Neuronal stem cell (in vitro differentiated cells): Measurements from ENCODE around the gene PKMYT1.
A peak's percentile ranks its signal among the peaks of the same experiment; 100 is the strongest.

Experiments
- DNase-seq: peaks from one replicate; pipeline ENCODE4 v3.0.0-alpha.2; 2013; ENCODE audit warnings: low spot score
- H2AFZ ChIP-seq: one replicate; pipeline ENCODE4 v1.6.1; 2013; ENCODE audit warnings: mild to moderate bottlenecking, low read length, inconsistent platforms
- H2AK5ac ChIP-seq: 2 replicates; pipeline ENCODE4 v1.6.1; 2013; ENCODE audit warnings: low read depth, mild to moderate bottlenecking, inconsistent platforms, low read length, moderate library complexity, mixed read lengths
- H2BK120ac ChIP-seq: 2 replicates; pipeline ENCODE4 v1.6.1; 2013; ENCODE audit warnings: low read depth, mild to moderate bottlenecking, inconsistent platforms, low read length, moderate library complexity, mixed read lengths
- H2BK12ac ChIP-seq: one replicate; pipeline ENCODE4 v1.6.1; 2013; ENCODE audit warnings: low read length, inconsistent platforms
- H2BK15ac ChIP-seq: 2 replicates; pipeline ENCODE4 v1.6.1; 2013; ENCODE audit warnings: mild to moderate bottlenecking, low read length, inconsistent platforms, mixed read lengths
- H2BK5ac ChIP-seq: one replicate; pipeline ENCODE4 v1.6.1; 2013; ENCODE audit warnings: inconsistent platforms, mild to moderate bottlenecking, low read length, moderate library complexity
- H3K14ac ChIP-seq: one replicate; pipeline ENCODE4 v1.6.1; 2013; ENCODE audit warnings: low read length, inconsistent platforms
- H3K18ac ChIP-seq: 2 replicates; pipeline ENCODE4 v1.6.1; 2013; ENCODE audit warnings: low read length, inconsistent platforms
- H3K23ac ChIP-seq: 2 replicates; pipeline ENCODE4 v1.6.1; 2013; ENCODE audit warnings: low read depth, mild to moderate bottlenecking, mixed read lengths, low read length, inconsistent platforms; ENCODE audit not compliant: poor library complexity
- H3K27ac ChIP-seq: replicated peaks from 3 replicates; pipeline ENCODE4 v1.5.1; 2013; ENCODE audit warnings: low read length, inconsistent platforms
- H3K27me3 ChIP-seq, 3 experiments: 2 replicates each; pipeline ENCODE4 v1.6.1; 2013; ENCODE audit warnings: low read length in 3 of 3, mild to moderate bottlenecking in 2 of 3, inconsistent platforms in 1 of 3, low read depth in 1 of 3, mixed read lengths in 1 of 3, moderate library complexity in 1 of 3; ENCODE audit not compliant: control insufficient read depth in 3 of 3, insufficient read depth in 3 of 3
- H3K36me3 ChIP-seq, 2 donors: replicated peaks in 1 of 2; 2 replicates each; pipeline ENCODE4 v1.6.1; 2013; ENCODE audit warnings: low read length in 2 of 2; ENCODE audit not compliant: control insufficient read depth in 2 of 2, insufficient read depth in 2 of 2
- H3K4ac ChIP-seq: 2 replicates; pipeline ENCODE4 v1.6.1; 2013; ENCODE audit warnings: inconsistent platforms, mild to moderate bottlenecking, low read length, moderate library complexity
- H3K4me1 ChIP-seq, 2 donors: 1 replicate in 1 of 2; 2 replicates in 1 of 2; pipeline ENCODE4 v1.6.1; 2013; ENCODE audit warnings: low read length in 2 of 2, low read depth in 1 of 2; ENCODE audit not compliant: control insufficient read depth in 2 of 2, insufficient read depth in 1 of 2
- H3K4me2 ChIP-seq: one replicate; pipeline ENCODE4 v1.6.1; 2013; ENCODE audit warnings: mild to moderate bottlenecking, low read length, inconsistent platforms; ENCODE audit not compliant: insufficient read depth, poor library complexity, severe bottlenecking
- H3K4me3 ChIP-seq, 2 donors: 2 replicates each; pipeline ENCODE4 v1.5.1; 2013; ENCODE audit warnings: low read length in 2 of 2, mild to moderate bottlenecking in 2 of 2, inconsistent platforms in 1 of 2, moderate library complexity in 1 of 2
- H3K79me1 ChIP-seq: one replicate; pipeline ENCODE4 v1.6.1; 2013; ENCODE audit warnings: low read depth, mild to moderate bottlenecking, inconsistent platforms, low read length, moderate library complexity
- H3K9ac ChIP-seq: one replicate; pipeline ENCODE4 v1.6.1; 2013; ENCODE audit warnings: mild to moderate bottlenecking, low read depth, low read length, inconsistent platforms; ENCODE audit not compliant: poor library complexity
- H3K9me3 ChIP-seq, 2 donors: replicated peaks in 1 of 2; 2 replicates each; pipeline versions ENCODE3 to v1.6.1; 2013; ENCODE audit warnings: low read length in 2 of 2, mild to moderate bottlenecking in 2 of 2, inconsistent platforms in 1 of 2, low read depth in 1 of 2, mixed read lengths in 1 of 2, moderate library complexity in 1 of 2; ENCODE audit not compliant: control insufficient read depth in 2 of 2, insufficient read depth in 1 of 2
- H4K8ac ChIP-seq: one replicate; pipeline ENCODE4 v1.6.1; 2013; ENCODE audit warnings: low read depth, mild to moderate bottlenecking, inconsistent platforms, low read length, moderate library complexity
- H4K91ac ChIP-seq: one replicate; pipeline ENCODE4 v1.6.1; 2013; ENCODE audit warnings: low read length, low read depth, mild to moderate bottlenecking, inconsistent platforms; ENCODE audit not compliant: poor library complexity
- WGBS, 2 donors: extraction: QIAGEN DNeasy Blood & Tissue Kit; methylation state at CpG; one replicate each; pipeline ENCODE4 v1.1.7; 2013; ENCODE audit warnings: missing lambda C conversion rate in 2 of 2, mixed read lengths in 1 of 2; ENCODE audit not compliant: insufficient read length in 2 of 2, insufficient replicate concordance in 1 of 2; ENCODE audit errors: extremely low coverage in 2 of 2; 5-methylcytosine and 5-hydroxymethylcytosine counted together

Gene PKMYT1

DNA sequence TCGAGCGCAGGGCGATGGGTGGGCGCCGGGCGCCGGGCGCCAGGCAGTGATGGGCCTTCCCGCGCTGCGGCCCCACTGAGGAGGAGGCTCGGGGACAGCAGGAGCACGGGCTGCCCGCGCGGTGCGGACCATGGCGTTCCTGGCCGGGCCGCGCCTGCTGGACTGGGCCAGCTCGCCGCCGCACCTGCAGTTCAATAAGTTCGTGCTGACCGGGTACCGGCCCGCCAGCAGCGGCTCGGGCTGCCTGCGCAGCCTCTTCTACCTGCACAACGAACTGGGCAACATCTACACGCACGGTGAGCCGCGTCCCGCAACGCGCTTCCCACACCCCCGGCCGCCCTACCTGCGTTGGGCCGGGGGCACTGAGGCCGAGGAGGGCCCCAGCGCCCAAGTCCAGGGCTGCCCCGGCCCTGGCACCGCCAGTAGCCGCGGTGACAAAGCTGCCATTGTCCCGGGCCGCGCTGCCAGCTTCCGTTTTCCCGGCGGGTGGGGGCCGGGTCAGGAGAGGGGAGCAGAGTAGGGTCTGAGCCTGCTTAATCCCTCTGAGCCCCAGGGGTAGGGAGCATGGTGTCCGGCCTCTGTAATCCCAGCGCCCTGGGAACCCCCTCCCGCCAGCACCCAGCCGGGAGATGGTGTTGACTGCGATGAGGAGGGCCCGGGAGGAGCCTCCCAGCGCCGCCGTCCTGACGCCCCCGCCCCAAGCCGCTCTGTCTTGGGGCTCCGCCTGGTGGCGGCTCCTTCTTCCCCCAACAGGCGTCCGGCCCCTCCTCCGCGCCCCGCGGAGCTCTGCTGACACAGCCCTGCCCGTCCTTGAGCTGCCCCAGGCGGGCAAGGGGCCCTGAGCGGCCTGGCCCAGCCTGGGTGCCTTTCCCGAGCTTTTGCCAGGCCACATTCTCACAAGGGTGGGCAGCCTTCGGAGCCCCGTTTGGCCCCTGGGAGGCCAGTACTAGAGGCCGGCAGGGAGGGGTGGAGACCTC, 10.4 kb downstream of the PKMYT1 start:
- Histone ChIP-seq H2AFZ (peak overlapping the region; percentile 78), H4K8ac (no peak overlapping the region), H3K4me1 (peaks cover 10 to 16% of the 10 kb centered on the region in 2 donors), H3K4me3 (peak overlapping the region; percentile 52 to 95), H3K9ac (peak overlapping the region; percentile 99), H2BK12ac (peak overlapping the region; percentile 30), H3K27ac (peak overlapping the region; percentile 56), H2BK5ac (peak overlapping the region; percentile 35), H3K27me3 (peaks cover 0 to 19% (median 0%) of the 10 kb centered on the region in 3 experiments), H3K4me2 (peak overlapping the region; percentile 96), H2BK120ac (no peak overlapping the region), H3K9me3 (no peaks in the 10 kb centered on the region), H2BK15ac (peak overlapping the region; percentile 89), H3K79me1 (peaks cover 14% of the 10 kb centered on the region), H3K18ac (peak overlapping the region; percentile 73), H4K91ac (no peak overlapping the region), H3K14ac (peak overlapping the region; percentile 90), H2AK5ac (peak overlapping the region; percentile 74), H3K23ac (peak overlapping the region; percentile 90), H3K36me3 (peaks cover 19 to 41% of the 10 kb centered on the region in 2 donors), H3K4ac (no peak overlapping the region)
- no CpG with 5 or more reads among the region's 83 CpGs for WGBS, 2 donors
- peak; percentile 42 for DNase-seq

DNA sequence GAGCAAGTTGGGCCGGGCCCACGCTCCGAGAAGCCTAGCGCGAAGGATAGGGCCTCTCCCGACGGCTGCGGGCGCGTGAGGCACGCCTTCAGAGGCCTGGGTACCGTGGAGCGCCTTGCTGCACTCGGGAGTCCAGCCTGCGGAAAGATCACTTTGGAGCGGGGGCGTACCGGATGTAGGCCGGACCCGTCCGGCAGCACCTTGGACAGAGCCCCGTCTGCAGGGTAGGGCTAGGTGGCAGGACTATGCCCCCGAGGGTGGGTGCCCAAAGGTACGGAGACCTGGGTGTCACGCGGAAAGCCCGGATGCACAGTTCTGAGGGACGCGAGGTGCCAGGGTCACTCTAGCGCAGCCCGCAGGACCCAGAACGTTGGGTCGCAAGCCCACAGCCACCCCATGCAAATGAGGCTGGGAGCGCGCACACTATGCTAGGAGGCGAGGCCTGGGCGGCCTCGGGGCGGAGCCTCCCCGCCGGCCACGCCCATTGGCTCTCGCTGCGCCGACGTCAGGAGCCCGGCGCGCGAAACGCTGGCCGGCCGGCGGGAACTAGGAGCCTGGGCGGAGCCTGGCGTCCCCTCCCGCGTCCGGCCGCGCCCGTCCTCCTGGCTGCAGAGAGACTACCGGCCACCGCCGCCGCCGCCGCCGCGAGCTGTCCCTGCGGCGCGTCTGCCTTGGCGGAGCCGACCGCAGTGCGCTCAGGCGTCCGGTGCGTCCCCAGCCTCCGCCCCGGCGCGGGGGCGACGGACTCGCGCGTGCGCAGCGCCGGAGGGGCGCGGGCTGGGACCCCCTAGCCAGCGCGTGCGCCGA, 11.3 kb downstream of the PKMYT1 start, which contains the start of gene PAQR4:
TSS of gene PAQR4 (plus strand) at position 611 of the 807 bp plus-strand sequence. CDS start 327 bp downstream, outside the sequence.
- H4K8ac ChIP-seq: no peak within 1 kb of the TSS

DNA sequence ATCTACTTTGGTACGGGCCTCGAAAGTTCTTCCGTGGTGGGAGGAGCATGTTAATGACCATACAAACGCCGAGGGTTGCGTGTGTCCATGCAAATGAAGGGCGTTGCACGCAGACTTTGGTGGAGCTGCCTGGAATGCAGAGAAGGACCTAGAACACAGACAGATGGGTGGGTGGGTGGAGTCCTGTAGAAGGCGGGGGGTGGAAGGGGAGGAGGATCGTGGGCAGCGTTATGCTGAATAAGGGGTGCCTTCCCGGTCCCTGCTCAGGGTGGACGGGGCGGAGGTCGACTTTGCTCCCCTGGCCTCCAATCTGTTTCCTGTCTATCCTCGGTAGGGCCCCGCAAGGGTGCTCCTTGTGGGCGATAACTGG, 11.9 kb downstream of the PKMYT1 start:
- Histone ChIP-seq H3K4me1 (peaks cover 18 to 19% of the 10 kb centered on the region in 2 donors), H2AFZ (peak overlapping the region; percentile 78), H4K91ac (no peak overlapping the region), H3K23ac (no peak overlapping the region), H4K8ac (no peak overlapping the region), H3K18ac (no peak overlapping the region), H2BK5ac (no peak overlapping the region), H2AK5ac (no peak overlapping the region), H2BK12ac (no peak overlapping the region), H2BK15ac (no peak overlapping the region), H3K27ac (no peak overlapping the region), H3K14ac (no peak overlapping the region), H3K9ac (peak overlapping the region; percentile 39), H3K36me3 (peaks cover 11 to 26% of the 10 kb centered on the region in 2 donors), H3K79me1 (peaks cover 17% of the 10 kb centered on the region), H3K4me3 (peak overlapping the region in 1 of 2 donors; percentile 52), H2BK120ac (no peak overlapping the region), H3K27me3 (peaks cover 0 to 28% (median 10%) of the 10 kb centered on the region in 3 experiments), H3K4ac (no peak overlapping the region), H3K9me3 (no peaks in the 10 kb centered on the region), H3K4me2 (peak overlapping the region; percentile 96)
- WGBS, 2 donors: no CpG with 5 or more reads among the region's 18 CpGs
- no peak for DNase-seq

More for the DNA sequence above, 11.3 kb downstream of the PKMYT1 start, which contains the start of gene PAQR4:
- Histone ChIP-seq H3K14ac (peak within 1 kb of the TSS; percentile 90), H3K79me1 (peaks cover 17% of the 10 kb centered on the region), H2AK5ac (peak within 1 kb of the TSS; percentile 74), H4K91ac (no peak within 1 kb of the TSS), H2AFZ (peak within 1 kb of the TSS; percentile 78), H3K18ac (peak within 1 kb of the TSS; percentile 73), H3K27ac (peak within 1 kb of the TSS; percentile 56), H2BK12ac (peak within 1 kb of the TSS; percentile 30), H3K4me2 (peak within 1 kb of the TSS; percentile 96), H3K4me3 (peak within 1 kb of the TSS; percentile 52 to 95), H3K9me3 (no peaks in the 10 kb centered on the region), H2BK15ac (peak within 1 kb of the TSS; percentile 89), H2BK5ac (peak within 1 kb of the TSS; percentile 35), H3K27me3 (peaks cover 0 to 23% (median 4%) of the 10 kb centered on the region in 3 experiments), H3K23ac (peak within 1 kb of the TSS; percentile 90), H3K9ac (peak within 1 kb of the TSS; percentile 99), H3K4ac (no peak within 1 kb of the TSS), H3K36me3 (peaks cover 11 to 32% of the 10 kb centered on the region in 2 donors), H2BK120ac (no peak within 1 kb of the TSS), H3K4me1 (peaks cover 15 to 18% of the 10 kb centered on the region in 2 donors)
- WGBS, 2 donors: no CpG with 5 or more reads among the region's 98 CpGs
- DNase-seq: peak; percentile 91
